Endothelial cell of umbilical vein (primary cell): Measurements from ENCODE around the gene RNASEH2B. TPM values are rescaled to one million over a fixed set of nuclear protein-coding genes. Genes with fewer than 3 reads are reported as not detected.

ENCODE experiments used
- BruUV-seq: library from RNA; stranded (reverse); fragments of 400-500 nt; replicated peaks from 2 replicates; lab custom pipeline; 2021; lab: Mats Ljungman, UMichigan
- CTCF ChIA-PET: fragments of 300-600, 350-600 bp; sonication (Branson Sonifier 250); formaldehyde crosslinking; loops from one replicate; lab custom pipeline; 2021; ENCODE audit warnings: antibody characterized with exemption, inconsistent platforms; lab: Charles Lee
- POLR2A ChIA-PET: fragments of 300-600, 350-600 bp; sonication (Branson Sonifier 250); formaldehyde crosslinking; loops from one replicate; lab custom pipeline; 2021; ENCODE audit warnings: antibody characterized with exemption, inconsistent platforms; lab: Charles Lee
- DNase-seq: peaks from one replicate; pipeline ENCODE4 v3.0.0-alpha.2; 2011; ENCODE audit warnings: low read depth, low spot score
- FAIRE-seq: peaks from 2 replicates; lab custom pipeline; 2011; peaks lifted over from hg19 to GRCh38; lab: Jason Lieb, UNC
- H2AFZ ChIP-seq: 2 replicates; pipeline ENCODE4 v1.6.0; 2012; ENCODE audit warnings: low read depth, low read length, control low read depth, inconsistent platforms
- H3K27ac ChIP-seq: 2 replicates; pipeline ENCODE4 v1.5.1; 2011; ENCODE audit warnings: low read depth, mild to moderate bottlenecking, control low read depth, low read length, moderate library complexity; ENCODE audit not compliant: insufficient read depth
- H3K27me3 ChIP-seq, 2 experiments: 2 replicates each; pipeline versions ENCODE4 v1.6.0 to v1.6.1; 2011; ENCODE audit warnings: low read length in 2 of 2, mixed read lengths in 1 of 2; ENCODE audit not compliant: control insufficient read depth in 2 of 2, insufficient read depth in 2 of 2
- H3K36me3 ChIP-seq, 2 experiments: 2 replicates in 1 of 2; 3 replicates in 1 of 2; pipeline ENCODE4 v1.5.1; 2011; ENCODE audit warnings: low read length in 2 of 2, mild to moderate bottlenecking in 1 of 2, moderate library complexity in 1 of 2; ENCODE audit not compliant: control insufficient read depth in 2 of 2, insufficient read depth in 2 of 2; ENCODE audit errors: extremely low read depth in 1 of 2
- H3K4me1 ChIP-seq: 3 replicates; pipeline ENCODE4 v1.5.1; 2011; ENCODE audit warnings: mild to moderate bottlenecking, low read length; ENCODE audit not compliant: control insufficient read depth, insufficient read depth; ENCODE audit errors: extremely low read depth
- H3K4me2 ChIP-seq: 2 replicates; pipeline ENCODE4 v1.6.1; 2011; ENCODE audit warnings: low read length, control low read depth, mixed read lengths; ENCODE audit not compliant: insufficient read depth
- H3K4me3 ChIP-seq, 3 experiments: fragments of 200-600 bp in 1 of 3; sonication (generic), shearing (Covaris generic) in 1 of 3; replicated peaks in 1 of 3; 2 replicates each; pipeline ENCODE4 v1.5.1; 2011 to 2016; ENCODE audit warnings: control low read depth in 3 of 3, low read length in 3 of 3, mild to moderate bottlenecking in 2 of 3, inconsistent platforms in 1 of 3, low read depth in 1 of 3, moderate library complexity in 1 of 3; ENCODE audit not compliant: insufficient read depth in 1 of 3
- H3K79me2 ChIP-seq: 2 replicates; pipeline ENCODE4 v1.6.0; 2012; ENCODE audit warnings: low read length, inconsistent platforms; ENCODE audit not compliant: control insufficient read depth, insufficient read depth
- H3K9ac ChIP-seq: replicated peaks from 2 replicates; pipeline ENCODE3; 2011; ENCODE audit warnings: low read length, control low read depth; ENCODE audit not compliant: insufficient read depth; ENCODE audit errors: extremely low read depth
- H3K9me1 ChIP-seq: replicated peaks from 3 replicates; pipeline ENCODE4 v1.6.0; 2011; ENCODE audit warnings: mild to moderate bottlenecking, low read length; ENCODE audit not compliant: control insufficient read depth, insufficient read depth; ENCODE audit errors: extremely low read depth
- H3K9me3 ChIP-seq: replicated peaks from 2 replicates; pipeline ENCODE4 v1.5.1; 2012; ENCODE audit warnings: low read length, inconsistent platforms; ENCODE audit not compliant: control insufficient read depth, insufficient read depth
- H4K20me1 ChIP-seq: replicated peaks from 2 replicates; pipeline ENCODE3; 2011; ENCODE audit warnings: mild to moderate bottlenecking, low read length; ENCODE audit not compliant: control insufficient read depth, insufficient read depth; ENCODE audit errors: extremely low read depth
- EZH2 ChIP-seq: IDR thresholded peaks from 2 replicates; pipeline ENCODE4 v1.6.1; 2012; ENCODE audit warnings: borderline replicate concordance, low read depth, mild to moderate bottlenecking, moderate library complexity, low read length, inconsistent platforms; ENCODE audit not compliant: severe bottlenecking
- FOS ChIP-seq: IDR thresholded peaks from 2 replicates; pipeline ENCODE4 v1.6.1; 2011; ENCODE audit warnings: mild to moderate bottlenecking, low read length, moderate library complexity, borderline replicate concordance; ENCODE audit not compliant: insufficient read depth
- GATA2 ChIP-seq: IDR thresholded peaks from 2 replicates; pipeline ENCODE4 v1.7.0; 2011; ENCODE audit warnings: low read depth, mild to moderate bottlenecking, moderate library complexity, mixed read lengths, low read length; ENCODE audit not compliant: insufficient read length, insufficient read depth
- JUN ChIP-seq: IDR thresholded peaks from 2 replicates; pipeline ENCODE4 v1.6.1; 2011; ENCODE audit warnings: borderline replicate concordance, low read depth; ENCODE audit not compliant: insufficient read length, insufficient read depth
- MYC ChIP-seq: IDR thresholded peaks from one replicate; pipeline ENCODE4 v1.6.1; 2011; ENCODE audit warnings: mild to moderate bottlenecking, low read depth, low read length
- POLR2A ChIP-seq: IDR thresholded peaks from 2 replicates; pipeline ENCODE4 v1.6.1; 2012; ENCODE audit warnings: low read depth, mild to moderate bottlenecking, control low read depth, low read length
- POLR2AphosphoS5 ChIP-seq: IDR thresholded peaks from 2 replicates; pipeline ENCODE4 v1.6.1; 2012; ENCODE audit warnings: low read depth, mild to moderate bottlenecking, control low read depth, low read length, moderate library complexity; ENCODE audit not compliant: insufficient read depth
- dilution Hi-C: fragments of 300-500 bp; cut with MboI; formaldehyde crosslinking; loops from one replicate; pipeline ENCODE4 v1.15.0; 2019; ENCODE audit warnings: low sequenced_read_pairs; ENCODE audit not compliant: extremely low pct_ligation_motif_present
- intact Hi-C: fragments of 100-400 bp; cut with micrococcal nuclease; formaldehyde crosslinking; loops from one replicate; pipeline ENCODE4 v1.10.0; 2022
- polyA plus RNA-seq, 4 experiments: library from polyadenylated mRNA; depleted of rRNA in 3 of 4; stranded (reverse) in 3 of 4; unstranded in 1 of 4; fragments of >200 nt; gene quantifications; 2 replicates each; pipeline versions ENCODE4 v1.2.1 to v1.2.3, GENCODE V29; 2011 to 2012; ENCODE audit warnings: missing spikeins in 1 of 4
- total RNA-seq: library from RNA; stranded (reverse); gene quantifications from 2 replicates; pipeline ENCODE4 v1.2.3, GENCODE V29; 2021
- TF ChIP-seq, protein P1 (sequence below): IDR thresholded peaks from 2 replicates; pipeline ENCODE4 v1.6.1; 2011; ENCODE audit not compliant: insufficient read depth, insufficient read length
- TF ChIP-seq, protein P2 (sequence below), 2 donors: IDR thresholded peaks; 1 replicate in 1 of 2; 2 replicates in 1 of 2; pipeline ENCODE4 v1.5.1; 2011; ENCODE audit warnings: low read length in 2 of 2, mild to moderate bottlenecking in 2 of 2, moderate library complexity in 2 of 2, control low read depth in 1 of 2, inconsistent platforms in 1 of 2, low read depth in 1 of 2; ENCODE audit not compliant: insufficient read depth in 1 of 2; ENCODE audit errors: extremely low read depth in 1 of 2

RNASEH2B gene
- total and polyA plus RNA-seq, 2 donors (not counting 3 experiments of a cell fraction or from before 2014, with no cell fraction given) = 8.9 to 25.1 TPM

DNA sequence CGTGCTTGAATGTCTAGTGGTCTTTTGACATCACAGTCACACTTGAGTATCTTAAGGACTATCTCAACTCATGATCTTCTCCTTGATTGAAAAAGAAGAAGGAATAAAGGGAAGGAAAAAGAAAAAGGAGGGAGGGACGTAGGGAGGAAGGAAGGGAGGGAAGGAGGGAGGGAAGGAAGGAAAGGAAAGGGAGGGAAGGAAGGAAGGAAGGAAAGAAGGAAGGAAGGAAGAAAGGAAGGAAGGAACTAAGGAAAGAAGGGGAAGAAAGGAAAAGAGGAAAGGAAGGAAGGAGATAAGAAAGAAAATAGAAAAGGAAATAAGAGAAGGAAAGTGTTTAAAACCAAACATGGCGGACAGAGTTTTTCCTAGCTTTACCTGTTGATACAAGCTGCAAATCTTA is 64.7 kb downstream of the RNASEH2B start:
- intact Hi-C loops (no loop called here), dilution Hi-C loops (no loop called here)
- TF ChIP-seq GATA2 (no peak), MYC (no peak), JUN (no peak), POLR2AphosphoS5 (no peak), POLR2A (no peak), FOS (no peak), EZH2 (no peak)
- TF ChIP-seq, protein P1, sequence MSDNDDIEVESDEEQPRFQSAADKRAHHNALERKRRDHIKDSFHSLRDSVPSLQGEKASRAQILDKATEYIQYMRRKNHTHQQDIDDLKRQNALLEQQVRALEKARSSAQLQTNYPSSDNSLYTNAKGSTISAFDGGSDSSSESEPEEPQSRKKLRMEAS = no peak
- TF ChIP-seq, protein P2, sequence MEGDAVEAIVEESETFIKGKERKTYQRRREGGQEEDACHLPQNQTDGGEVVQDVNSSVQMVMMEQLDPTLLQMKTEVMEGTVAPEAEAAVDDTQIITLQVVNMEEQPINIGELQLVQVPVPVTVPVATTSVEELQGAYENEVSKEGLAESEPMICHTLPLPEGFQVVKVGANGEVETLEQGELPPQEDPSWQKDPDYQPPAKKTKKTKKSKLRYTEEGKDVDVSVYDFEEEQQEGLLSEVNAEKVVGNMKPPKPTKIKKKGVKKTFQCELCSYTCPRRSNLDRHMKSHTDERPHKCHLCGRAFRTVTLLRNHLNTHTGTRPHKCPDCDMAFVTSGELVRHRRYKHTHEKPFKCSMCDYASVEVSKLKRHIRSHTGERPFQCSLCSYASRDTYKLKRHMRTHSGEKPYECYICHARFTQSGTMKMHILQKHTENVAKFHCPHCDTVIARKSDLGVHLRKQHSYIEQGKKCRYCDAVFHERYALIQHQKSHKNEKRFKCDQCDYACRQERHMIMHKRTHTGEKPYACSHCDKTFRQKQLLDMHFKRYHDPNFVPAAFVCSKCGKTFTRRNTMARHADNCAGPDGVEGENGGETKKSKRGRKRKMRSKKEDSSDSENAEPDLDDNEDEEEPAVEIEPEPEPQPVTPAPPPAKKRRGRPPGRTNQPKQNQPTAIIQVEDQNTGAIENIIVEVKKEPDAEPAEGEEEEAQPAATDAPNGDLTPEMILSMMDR (IDR thresholded peaks at IDR 0.05; ENCODE audit: extremely low read depth in 1 of 2, insufficient read depth in 1 of 2, low read depth in 1 of 2, low read length in 2 of 2) = no peak
- H3K9ac ChIP-seq = no peak overlapping the region
- no peak overlapping the region for H3K4me2 ChIP-seq
- H3K36me3 ChIP-seq = no peaks in the 10 kb centered on the region
- H2AFZ ChIP-seq = no peak overlapping the region
- POLR2A ChIA-PET = no interaction called here
- no peaks in the 10 kb centered on the region for H3K9me1 ChIP-seq
- no peaks in the 10 kb centered on the region for H3K79me2 ChIP-seq
- H3K4me3 ChIP-seq = no peak overlapping the region
- no peak overlapping the region for H3K27ac ChIP-seq
- H3K27me3 ChIP-seq = no peaks in the 10 kb centered on the region
- CTCF ChIA-PET = no interaction called here
- FAIRE-seq (no peak), DNase-seq (no peak)
- BruUV-seq = no TSS peak
- no peaks in the 10 kb centered on the region for H4K20me1 ChIP-seq
- H3K9me3 ChIP-seq = no peaks in the 10 kb centered on the region
- H3K4me1 ChIP-seq = no peaks in the 10 kb centered on the region
